Memory B cell (primary cell): ENCODE results near the gene HPGDS.

ENCODE experiments used
- ATAC-seq: fragments of 150-1000 bp; cut with Tn5 transposase; 2 replicates; pipeline ENCODE4 v1.10.0; 2021; ENCODE audit warnings: low read depth, mild to moderate bottlenecking, moderate library complexity
- DNase-seq, 2 donors: peaks; one replicate each; pipeline ENCODE4 v3.0.0; 2022; ENCODE audit warnings: low spot score in 2 of 2
- H3K27ac Mint-ChIP-seq: one replicate; pipeline ENCODE4 v1.8.0; 2022; ENCODE audit warnings: mild to moderate bottlenecking, moderate library complexity, mixed read lengths
- H3K27me3 Mint-ChIP-seq: one replicate; pipeline ENCODE4 v1.8.0; 2022; ENCODE audit warnings: mixed read lengths
- H3K36me3 Mint-ChIP-seq: one replicate; pipeline ENCODE4 v1.8.0; 2022; ENCODE audit warnings: mild to moderate bottlenecking, mixed read lengths
- H3K4me1 Mint-ChIP-seq: one replicate; pipeline ENCODE4 v1.8.0; 2022; ENCODE audit warnings: mixed read lengths
- H3K4me3 Mint-ChIP-seq: one replicate; pipeline ENCODE4 v1.8.0; 2022; ENCODE audit warnings: mild to moderate bottlenecking, moderate library complexity, mixed read lengths
- H3K9me3 Mint-ChIP-seq: one replicate; pipeline ENCODE4 v1.8.0; 2022; ENCODE audit warnings: mixed read lengths

The HPGDS gene

DNA sequence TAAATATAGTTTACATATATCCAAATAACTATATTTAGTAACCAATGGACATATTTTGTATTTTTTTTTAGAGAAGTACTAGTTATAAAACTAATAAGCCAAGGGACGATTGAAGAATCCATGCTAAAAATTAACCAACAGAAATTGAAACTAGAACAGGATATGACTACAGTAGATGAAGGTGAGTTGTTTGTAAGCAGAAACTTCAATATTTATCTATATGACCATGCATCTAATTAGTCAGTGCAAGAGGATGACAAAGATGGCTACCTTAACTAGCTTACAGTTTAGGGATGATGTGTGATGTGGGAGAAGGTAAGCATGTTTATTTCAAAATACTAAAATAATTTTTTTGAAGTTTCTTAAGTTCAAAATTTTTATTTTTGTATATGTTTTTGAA lies 57.7 kb downstream of the HPGDS start:
- H3K36me3 Mint-ChIP-seq, result peaks cover 31% of the 10 kb centered on the region
- ATAC-seq, result no peak

DNA sequence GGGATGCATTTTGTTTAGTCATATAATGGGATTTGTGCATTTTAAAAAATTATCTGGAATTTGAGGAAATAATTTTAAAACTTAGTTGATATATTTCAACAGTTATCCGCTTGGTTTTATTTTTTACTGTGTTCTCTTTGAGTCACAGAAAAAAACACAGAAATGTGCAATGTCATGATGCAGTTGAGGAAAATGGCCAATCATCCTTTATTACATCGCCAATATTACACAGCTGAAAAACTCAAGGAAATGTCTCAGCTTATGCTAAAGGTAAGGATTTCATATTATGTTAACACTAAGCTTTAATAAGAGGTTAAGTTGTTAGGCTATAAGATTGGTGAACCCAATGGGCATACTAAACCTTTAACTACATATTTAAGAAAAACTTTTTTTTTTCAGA lies 63.9 kb downstream of the HPGDS start:
- no peak overlapping the region for H3K4me3 Mint-ChIP-seq
- peaks cover 30% of the 10 kb centered on the region for H3K36me3 Mint-ChIP-seq
- no peak for DNase-seq
- H3K4me1 Mint-ChIP-seq, result no peaks in the 10 kb centered on the region
- ATAC-seq, result no peak
- no peaks in the 10 kb centered on the region for H3K9me3 Mint-ChIP-seq
- no peak overlapping the region for H3K27ac Mint-ChIP-seq
- no peaks in the 10 kb centered on the region for H3K27me3 Mint-ChIP-seq

More for the DNA sequence above, 57.7 kb downstream of the HPGDS start:
- Mint-ChIP-seq H3K4me3 (no peak overlapping the region), H3K27ac (no peak overlapping the region), H3K9me3 (no peaks in the 10 kb centered on the region), H3K4me1 (no peaks in the 10 kb centered on the region), H3K27me3 (no peaks in the 10 kb centered on the region)
- no peak for DNase-seq

DNA sequence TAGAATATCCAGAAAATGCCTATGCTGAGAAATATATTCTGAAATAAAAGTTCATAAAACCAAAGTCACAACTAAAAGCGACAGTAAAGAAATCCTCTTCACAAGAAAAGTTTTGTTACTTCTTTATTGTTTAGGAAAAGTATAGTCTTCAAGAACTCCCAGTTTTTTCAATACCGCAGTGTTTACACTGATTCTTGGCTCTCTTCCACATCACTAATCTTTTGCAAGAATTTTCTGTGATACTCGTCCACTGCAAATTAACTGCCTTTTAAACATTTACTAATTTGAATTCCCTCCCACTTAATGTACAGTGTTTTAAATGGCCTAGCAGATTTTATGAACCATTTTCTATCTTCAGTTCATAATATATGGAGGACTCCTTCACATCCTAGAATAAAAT lies 65.1 kb downstream of the HPGDS start:
- no peaks in the 10 kb centered on the region for H3K4me1 Mint-ChIP-seq
- ATAC-seq, result no peak
- H3K9me3 Mint-ChIP-seq, result no peaks in the 10 kb centered on the region
- H3K4me3 Mint-ChIP-seq, result no peak overlapping the region
- H3K27me3 Mint-ChIP-seq, result no peaks in the 10 kb centered on the region
- H3K27ac Mint-ChIP-seq, result no peak overlapping the region
- no peak for DNase-seq
- peaks cover 27% of the 10 kb centered on the region for H3K36me3 Mint-ChIP-seq

DNA sequence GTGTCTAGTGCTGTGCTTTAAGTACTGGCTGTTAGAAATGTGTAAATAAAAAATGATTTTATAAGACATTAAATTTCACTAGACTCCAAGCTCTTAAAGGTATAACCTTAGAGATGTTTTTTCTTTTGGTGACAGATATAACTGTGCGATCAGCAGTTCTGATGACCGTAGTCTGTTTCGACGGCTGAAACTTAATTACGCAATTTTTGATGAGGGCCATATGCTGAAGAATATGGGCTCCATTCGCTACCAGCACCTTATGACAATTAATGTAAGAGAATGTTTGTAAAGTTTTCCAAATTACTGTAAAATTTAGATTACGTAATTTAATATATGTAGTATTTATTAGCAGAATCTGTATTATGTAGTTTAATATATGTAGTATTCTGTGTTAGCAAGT lies 66.4 kb downstream of the HPGDS start:
- Mint-ChIP-seq H3K27ac (no peak overlapping the region), H3K4me3 (no peak overlapping the region), H3K27me3 (no peaks in the 10 kb centered on the region), H3K4me1 (no peaks in the 10 kb centered on the region), H3K36me3 (peaks cover 28% of the 10 kb centered on the region), H3K9me3 (no peaks in the 10 kb centered on the region)
- ATAC-seq, result no peak
- DNase-seq, result no peak

DNA sequence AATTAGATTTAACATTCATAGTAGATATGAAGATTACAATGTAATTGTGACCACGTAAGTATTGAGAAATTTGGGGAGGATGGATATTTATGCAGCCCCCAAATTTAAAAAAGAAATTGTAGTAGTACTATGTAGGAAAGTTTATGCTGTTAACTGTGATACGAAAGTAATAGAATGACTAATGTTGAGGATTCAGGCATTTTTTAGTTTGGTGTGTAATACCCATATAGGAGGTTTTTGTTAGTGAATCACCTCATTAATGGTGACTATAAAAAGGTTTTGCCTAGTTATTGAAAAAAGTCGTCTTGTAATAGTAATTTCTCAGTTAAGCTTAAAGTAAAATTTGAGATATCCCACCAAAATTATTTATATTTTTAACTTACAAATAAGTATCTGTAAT lies 67.7 kb downstream of the HPGDS start:
- no peak for ATAC-seq
- H3K36me3 Mint-ChIP-seq, result peaks cover 30% of the 10 kb centered on the region
- no peak overlapping the region for H3K4me3 Mint-ChIP-seq
- H3K9me3 Mint-ChIP-seq, result no peaks in the 10 kb centered on the region
- no peaks in the 10 kb centered on the region for H3K4me1 Mint-ChIP-seq
- no peak overlapping the region for H3K27ac Mint-ChIP-seq
- no peaks in the 10 kb centered on the region for H3K27me3 Mint-ChIP-seq
- no peak for DNase-seq

DNA sequence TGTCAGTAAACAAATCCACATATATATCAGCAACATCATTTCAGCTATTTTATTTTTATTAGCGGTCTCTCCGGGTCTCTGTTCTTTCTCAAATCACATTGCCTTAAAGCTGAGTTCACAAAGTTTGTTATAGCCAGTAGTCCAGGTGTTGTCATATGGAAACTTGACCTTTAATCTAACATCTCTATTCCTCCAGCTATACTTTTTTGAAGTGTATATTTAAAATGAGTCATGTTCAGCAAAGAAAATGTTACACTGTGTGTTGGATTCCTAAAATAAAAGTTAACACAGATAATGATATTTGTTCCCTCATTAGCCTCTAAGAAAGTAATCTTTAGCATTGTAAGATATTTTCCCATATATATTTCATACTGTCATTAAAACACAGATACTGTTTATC lies 71.4 kb downstream of the HPGDS start:
- no peak overlapping the region for H3K4me3 Mint-ChIP-seq
- no peaks in the 10 kb centered on the region for H3K27me3 Mint-ChIP-seq
- no peaks in the 10 kb centered on the region for H3K4me1 Mint-ChIP-seq
- no peaks in the 10 kb centered on the region for H3K9me3 Mint-ChIP-seq
- H3K36me3 Mint-ChIP-seq, result peaks cover 18% of the 10 kb centered on the region
- ATAC-seq, result no peak
- DNase-seq, result no peak
- H3K27ac Mint-ChIP-seq, result no peak overlapping the region

DNA sequence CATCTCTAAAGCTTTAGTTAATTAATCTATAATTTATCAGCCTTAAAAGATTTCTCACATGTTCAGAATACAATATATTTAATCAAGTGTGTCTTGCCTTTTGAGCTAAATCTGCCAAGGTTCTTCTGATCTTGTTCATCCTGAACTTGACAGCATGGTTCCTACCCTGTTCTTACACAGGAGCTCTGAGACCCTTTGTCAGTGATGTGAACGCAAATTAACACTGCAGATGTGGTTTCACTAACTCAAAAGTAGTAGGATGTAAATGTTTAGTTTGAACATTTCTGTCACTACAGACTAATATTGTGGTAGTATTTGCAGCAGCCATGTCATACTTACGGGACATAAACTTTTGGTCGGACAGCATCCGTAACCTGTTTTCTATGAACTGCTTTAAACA lies 75.6 kb downstream of the HPGDS start:
- peaks cover 17% of the 10 kb centered on the region for H3K36me3 Mint-ChIP-seq
- H3K27me3 Mint-ChIP-seq, result no peaks in the 10 kb centered on the region
- ATAC-seq (no peak), DNase-seq (no peak)
- H3K4me1 Mint-ChIP-seq, result peaks cover 2% of the 10 kb centered on the region
- H3K4me3 Mint-ChIP-seq, result no peak overlapping the region
- H3K9me3 Mint-ChIP-seq, result no peaks in the 10 kb centered on the region
- H3K27ac Mint-ChIP-seq, result no peak overlapping the region

DNA sequence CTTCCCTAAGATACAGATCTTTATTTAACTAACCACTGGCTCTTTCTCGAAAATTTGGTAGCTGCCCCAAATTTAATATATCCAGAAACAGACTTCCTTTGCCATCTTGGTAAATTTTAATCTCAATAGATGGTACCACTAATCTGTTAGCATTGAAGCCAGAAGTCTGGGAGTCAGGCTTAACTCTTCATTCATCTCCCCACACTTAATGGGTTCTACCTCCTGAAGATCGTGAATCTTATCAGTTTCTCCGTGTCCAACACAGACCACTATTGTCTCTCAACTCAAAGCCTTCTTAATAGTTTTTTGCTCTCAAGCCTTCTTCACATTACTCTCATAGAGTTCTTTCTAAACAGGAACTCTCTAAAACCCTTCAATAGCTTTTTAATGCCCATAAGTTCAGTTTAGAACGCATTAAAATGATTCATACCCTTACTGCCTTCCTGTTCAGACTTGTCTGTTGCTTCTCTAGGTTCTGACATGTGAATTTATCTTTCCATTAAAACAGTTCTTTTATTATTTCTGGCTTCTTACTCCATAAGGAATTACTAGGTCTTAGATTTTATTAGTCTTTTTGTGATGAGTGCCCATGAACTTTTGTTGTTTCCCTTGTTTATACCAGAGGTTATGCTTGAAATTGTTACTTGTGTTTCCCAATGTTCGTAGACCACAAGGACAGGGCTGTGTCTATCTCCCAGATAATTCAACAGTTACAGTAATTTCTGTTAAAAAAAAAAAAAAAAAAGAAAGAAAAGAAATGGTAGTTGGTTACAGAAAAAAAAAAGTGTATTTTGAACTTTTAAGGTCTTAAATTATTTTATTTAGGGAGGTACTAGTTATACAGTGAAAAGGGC lies 80.2 kb downstream of the HPGDS start:
- Mint-ChIP-seq H3K36me3 (peaks cover 19% of the 10 kb centered on the region), H3K9me3 (no peaks in the 10 kb centered on the region), H3K27me3 (no peaks in the 10 kb centered on the region), H3K4me3 (no peak overlapping the region), H3K27ac (peak overlapping the region; percentile 16), H3K4me1 (peaks cover 2% of the 10 kb centered on the region)
- DNase-seq (no peak), ATAC-seq (no peak)

DNA sequence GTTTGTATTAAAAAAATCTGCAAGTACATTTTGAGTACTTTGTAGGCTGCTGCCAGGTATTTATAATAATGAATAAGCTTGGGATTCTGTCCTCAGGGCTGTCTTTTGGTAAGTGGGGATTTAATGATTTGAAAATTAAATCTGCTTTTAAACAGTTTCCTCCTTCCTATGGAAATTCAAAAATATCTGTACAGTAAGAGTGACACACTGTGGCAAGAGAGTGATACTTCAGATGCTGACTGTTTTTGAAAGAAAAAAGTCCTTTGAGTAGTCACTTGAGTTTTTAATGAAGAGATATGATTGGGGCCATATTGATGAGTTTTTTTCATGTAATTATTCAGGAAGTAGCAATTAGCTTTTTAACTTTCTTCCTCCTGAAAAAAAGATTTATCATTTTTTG lies 85.8 kb downstream of the HPGDS start:
- ATAC-seq (no peak), DNase-seq (no peak)
- H3K4me3 Mint-ChIP-seq, result no peak overlapping the region
- peaks cover 16% of the 10 kb centered on the region for H3K36me3 Mint-ChIP-seq
- no peaks in the 10 kb centered on the region for H3K27me3 Mint-ChIP-seq
- no peaks in the 10 kb centered on the region for H3K9me3 Mint-ChIP-seq
- no peak overlapping the region for H3K27ac Mint-ChIP-seq
- no peaks in the 10 kb centered on the region for H3K4me1 Mint-ChIP-seq

DNA sequence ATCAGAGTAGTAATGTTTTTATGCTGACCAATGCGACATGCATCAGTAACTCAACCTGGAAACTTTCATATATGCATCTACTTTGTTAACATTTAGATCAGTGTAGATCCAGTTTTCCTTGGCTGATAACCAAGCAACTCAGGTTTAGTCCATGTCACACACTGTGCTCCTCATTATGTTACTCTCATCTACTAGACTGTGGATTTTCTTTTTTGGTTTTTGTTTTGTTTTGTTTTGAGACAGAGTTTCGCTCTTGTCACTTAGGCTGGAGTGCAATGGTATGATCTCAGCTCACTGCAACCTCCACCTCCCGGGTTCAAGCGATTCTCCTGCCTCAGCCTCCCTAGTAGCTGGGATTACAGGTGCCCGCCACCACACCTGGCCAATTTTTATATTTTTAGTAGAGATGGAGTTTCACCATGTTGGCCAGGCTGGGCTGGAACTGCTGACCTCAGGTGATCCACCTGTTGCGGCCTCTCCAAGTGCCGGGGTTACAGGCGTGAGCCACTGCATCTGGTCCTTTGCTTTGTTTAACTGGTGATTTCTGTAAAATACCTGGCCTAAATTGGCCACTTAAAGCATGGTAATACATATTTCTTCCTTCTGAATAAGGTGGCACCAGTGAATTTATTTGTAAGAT lies 86.4 kb downstream of the HPGDS start:
- H3K27me3 Mint-ChIP-seq, result no peaks in the 10 kb centered on the region
- ATAC-seq, result no peak
- H3K4me3 Mint-ChIP-seq, result no peak overlapping the region
- DNase-seq, result no peak
- peak overlapping the region; percentile 39 for H3K27ac Mint-ChIP-seq
- no peaks in the 10 kb centered on the region for H3K9me3 Mint-ChIP-seq
- H3K4me1 Mint-ChIP-seq, result no peaks in the 10 kb centered on the region
- peaks cover 15% of the 10 kb centered on the region for H3K36me3 Mint-ChIP-seq

DNA sequence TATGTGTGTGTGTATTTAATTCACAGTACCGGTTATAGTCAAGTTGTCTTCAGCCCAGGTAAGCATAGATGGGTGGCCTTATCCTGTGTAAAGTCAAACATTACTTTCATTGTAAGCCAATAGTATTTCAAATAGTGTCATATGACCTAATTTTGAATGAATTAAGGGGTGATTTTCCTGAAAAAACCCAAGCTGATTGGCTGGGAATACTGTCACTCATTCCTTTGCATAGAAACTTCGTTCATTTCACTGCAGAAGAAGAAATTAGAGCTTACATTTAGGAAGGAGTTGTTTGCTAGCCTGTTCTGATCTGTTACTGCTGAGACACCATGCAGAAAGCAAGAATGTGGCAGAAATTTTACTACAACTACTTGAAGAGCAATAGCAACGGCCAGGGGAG lies 89.6 kb downstream of the HPGDS start:
- ATAC-seq (no peak), DNase-seq (no peak)
- H3K9me3 Mint-ChIP-seq, result no peaks in the 10 kb centered on the region
- H3K4me1 Mint-ChIP-seq, result no peaks in the 10 kb centered on the region
- no peak overlapping the region for H3K4me3 Mint-ChIP-seq
- H3K27ac Mint-ChIP-seq, result no peak overlapping the region
- H3K36me3 Mint-ChIP-seq, result peaks cover 22% of the 10 kb centered on the region
- no peaks in the 10 kb centered on the region for H3K27me3 Mint-ChIP-seq

DNA sequence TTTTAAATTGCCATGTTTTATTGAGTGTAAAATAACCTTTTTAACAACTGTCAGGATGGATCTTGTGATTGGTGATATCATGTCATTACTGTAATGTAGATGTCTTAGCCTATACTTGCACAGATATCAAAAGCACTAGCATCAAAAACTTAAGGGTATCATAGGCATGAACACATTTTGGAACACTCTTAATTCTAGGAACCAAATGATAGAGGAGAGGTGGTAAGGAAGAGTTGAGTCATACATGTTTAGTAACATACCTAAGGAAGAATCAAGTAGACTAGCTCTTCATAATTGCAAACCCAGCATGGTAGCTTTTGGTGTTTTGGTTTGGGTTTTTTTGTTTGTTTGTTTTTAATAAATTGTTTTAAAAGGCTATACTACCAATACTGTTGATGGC lies 91.5 kb downstream of the HPGDS start:
- ATAC-seq (no peak), DNase-seq (no peak)
- no peaks in the 10 kb centered on the region for H3K27me3 Mint-ChIP-seq
- no peak overlapping the region for H3K4me3 Mint-ChIP-seq
- no peaks in the 10 kb centered on the region for H3K9me3 Mint-ChIP-seq
- H3K27ac Mint-ChIP-seq, result no peak overlapping the region
- no peaks in the 10 kb centered on the region for H3K4me1 Mint-ChIP-seq
- peaks cover 21% of the 10 kb centered on the region for H3K36me3 Mint-ChIP-seq
